ENCODE measurements around the gene GCC1. TPM values are rescaled to one million over a fixed set of nuclear protein-coding genes. Genes with fewer than 3 reads are reported as not detected.

The GCC1 gene
- total and polyA plus RNA-seq, 12 donors, result 1.9 to 19.5 (median 16.4) TPM

DNA sequence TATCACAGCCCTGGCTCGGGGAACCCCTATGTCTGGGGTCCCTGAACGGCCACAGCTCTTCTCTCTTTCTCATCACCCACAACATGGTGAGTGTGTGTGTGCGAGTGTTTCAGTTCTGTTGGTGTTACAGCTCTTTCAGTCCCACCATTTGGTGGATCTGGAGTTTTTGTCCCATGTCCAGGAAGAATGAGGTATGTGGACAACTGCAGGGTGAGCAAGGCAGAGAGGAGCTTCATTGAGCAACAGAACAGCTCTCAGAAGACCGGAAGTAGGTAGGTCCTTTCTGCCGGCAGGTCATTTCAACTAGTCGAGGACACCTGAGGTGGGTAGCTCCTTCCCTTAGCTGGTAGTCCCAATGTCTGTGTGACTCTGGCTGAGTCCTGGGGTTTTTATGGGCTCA, 23.1 kb upstream of the GCC1 start:
- Histone ChIP-seq H3K36me3 (replicated peaks in 1 of 2) (no peaks in the 10 kb centered on the region), H3K4me1 (replicated peaks in 1 of 2) (no peaks in the 10 kb centered on the region), H3K27ac (no peak overlapping the region), H3K27me3 (no peaks in the 10 kb centered on the region), H3K4me3 (no peak overlapping the region), H3K9me3 (replicated peaks in 1 of 3) (no peaks in the 10 kb centered on the region)
- TF ChIP-seq, protein P1, sequence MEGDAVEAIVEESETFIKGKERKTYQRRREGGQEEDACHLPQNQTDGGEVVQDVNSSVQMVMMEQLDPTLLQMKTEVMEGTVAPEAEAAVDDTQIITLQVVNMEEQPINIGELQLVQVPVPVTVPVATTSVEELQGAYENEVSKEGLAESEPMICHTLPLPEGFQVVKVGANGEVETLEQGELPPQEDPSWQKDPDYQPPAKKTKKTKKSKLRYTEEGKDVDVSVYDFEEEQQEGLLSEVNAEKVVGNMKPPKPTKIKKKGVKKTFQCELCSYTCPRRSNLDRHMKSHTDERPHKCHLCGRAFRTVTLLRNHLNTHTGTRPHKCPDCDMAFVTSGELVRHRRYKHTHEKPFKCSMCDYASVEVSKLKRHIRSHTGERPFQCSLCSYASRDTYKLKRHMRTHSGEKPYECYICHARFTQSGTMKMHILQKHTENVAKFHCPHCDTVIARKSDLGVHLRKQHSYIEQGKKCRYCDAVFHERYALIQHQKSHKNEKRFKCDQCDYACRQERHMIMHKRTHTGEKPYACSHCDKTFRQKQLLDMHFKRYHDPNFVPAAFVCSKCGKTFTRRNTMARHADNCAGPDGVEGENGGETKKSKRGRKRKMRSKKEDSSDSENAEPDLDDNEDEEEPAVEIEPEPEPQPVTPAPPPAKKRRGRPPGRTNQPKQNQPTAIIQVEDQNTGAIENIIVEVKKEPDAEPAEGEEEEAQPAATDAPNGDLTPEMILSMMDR (IDR thresholded peaks at IDR 0.05), result no peak
- TF ChIP-seq POLR2A (IDR thresholded peaks at IDR 0.05), result no peak
- intact Hi-C loops (cut with DNase I), result no loop called here
- DNase-seq, result no peak
- 80 to 89% (median 85%) methylated on average over 5 to 6 of the region's 6 CpGs for WGBS, 4 donors

DNA sequence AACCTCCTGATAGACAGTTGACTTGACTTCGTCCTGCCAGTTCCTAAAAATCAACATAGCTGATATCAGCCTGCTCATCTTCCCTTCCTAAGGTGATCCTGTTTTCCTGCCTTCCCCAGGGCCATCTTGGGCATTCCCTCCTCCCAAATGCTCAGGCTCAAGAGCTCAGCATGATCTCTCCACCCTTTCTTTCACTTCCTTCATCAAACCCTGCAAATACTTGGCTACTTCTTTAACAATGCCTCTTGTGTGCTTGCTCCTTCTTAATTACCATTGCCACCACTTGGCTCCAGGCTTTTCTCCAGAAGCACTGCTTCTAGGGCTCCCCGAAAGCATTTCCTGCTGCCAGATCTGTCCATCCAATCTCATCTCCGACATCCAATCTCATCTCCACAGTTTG, 15.5 kb upstream of the GCC1 start:
- Histone ChIP-seq H3K27ac (no peak overlapping the region), H3K4me1 (replicated peaks in 1 of 2) (no peaks in the 10 kb centered on the region), H3K4me3 (no peak overlapping the region), H3K36me3 (replicated peaks in 1 of 2) (no peaks in the 10 kb centered on the region), H3K27me3 (no peaks in the 10 kb centered on the region), H3K9me3 (replicated peaks in 1 of 3) (no peaks in the 10 kb centered on the region)
- 66 to 81% (median 73%) methylated on average over 3 of the region's 3 CpGs for WGBS, 4 donors
- TF ChIP-seq, protein P1 (IDR thresholded peaks at IDR 0.05), result no peak
- TF ChIP-seq POLR2A (IDR thresholded peaks at IDR 0.05), result no peak
- DNase-seq, result no peak
- intact Hi-C loops (cut with DNase I), result no loop called here

DNA sequence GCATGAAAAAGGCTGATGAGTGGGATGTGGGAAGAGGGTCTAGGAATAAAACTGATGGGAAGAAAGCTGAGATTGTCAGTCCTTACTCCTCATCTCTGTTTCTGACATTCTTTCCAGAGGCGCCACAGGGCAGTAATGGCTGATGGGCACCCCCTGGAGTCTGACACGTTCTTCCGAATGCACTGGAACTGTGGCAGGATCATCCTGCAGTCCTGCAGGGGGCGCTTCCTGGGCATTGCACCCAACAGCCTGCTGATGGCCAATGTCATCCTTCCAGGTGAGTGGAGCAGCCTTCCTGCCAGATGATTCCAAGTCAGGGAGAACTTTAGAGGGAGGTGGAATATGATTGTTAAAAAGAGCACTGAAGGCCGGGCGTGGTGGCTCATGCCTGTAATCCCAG, 12.9 kb upstream of the GCC1 start:
- no peaks in the 10 kb centered on the region for H3K27me3 ChIP-seq
- no peaks in the 10 kb centered on the region for H3K9me3 ChIP-seq (replicated peaks in 1 of 3)
- TF ChIP-seq POLR2A (IDR thresholded peaks at IDR 0.05), result no peak
- TF ChIP-seq, protein P1 (IDR thresholded peaks at IDR 0.05), result peak in 2 of 6 experiments; percentile 14 to 20
- no peaks in the 10 kb centered on the region for H3K4me1 ChIP-seq (replicated peaks in 1 of 2)
- no peak for DNase-seq
- H3K36me3 ChIP-seq (replicated peaks in 1 of 2), result no peaks in the 10 kb centered on the region
- no peak overlapping the region for H3K27ac ChIP-seq
- 55 to 59% (median 56%) methylated on average over 6 of the region's 6 CpGs for WGBS, 4 donors
- intact Hi-C loops (cut with DNase I), result loop anchor here in 1 of 2 donors (10.0 kb wide), 1 partner anchor 46 kb away; no protein-coding TSS in a partner anchor
- no peak overlapping the region for H3K4me3 ChIP-seq

DNA sequence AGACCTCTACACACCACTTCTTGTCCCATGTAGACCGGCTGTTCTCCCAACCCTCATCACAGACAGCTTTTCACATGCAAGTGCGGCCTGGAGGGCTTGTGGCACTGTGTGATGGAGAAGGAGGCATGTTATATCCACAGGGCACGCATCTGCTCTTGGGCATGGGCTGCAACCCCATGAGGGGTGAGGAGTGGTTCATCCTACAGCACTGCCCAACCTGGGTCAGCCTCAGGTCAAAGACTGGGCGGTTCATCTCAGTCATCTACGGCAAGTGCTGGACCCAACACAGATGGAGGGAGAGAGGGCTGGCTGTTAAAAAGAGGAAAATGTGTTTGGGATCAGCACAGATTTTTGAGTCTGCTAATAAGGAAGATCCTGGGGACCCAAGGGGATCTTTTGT, 10.3 kb upstream of the GCC1 start:
- TF ChIP-seq POLR2A (IDR thresholded peaks at IDR 0.05), result no peak
- TF ChIP-seq, protein P1 (IDR thresholded peaks at IDR 0.05), result no peak
- Histone ChIP-seq H3K36me3 (replicated peaks in 1 of 2) (peaks cover 0 to 12% of the 10 kb centered on the region in 2 donors), H3K9me3 (replicated peaks in 1 of 3) (no peaks in the 10 kb centered on the region), H3K27ac (no peak overlapping the region), H3K4me1 (replicated peaks in 1 of 2) (no peaks in the 10 kb centered on the region), H3K4me3 (no peak overlapping the region), H3K27me3 (no peaks in the 10 kb centered on the region)
- DNase-seq, result no peak
- intact Hi-C loops (cut with DNase I), result loop anchor here in 1 of 2 donors (10.0 kb wide), 1 partner anchor 49 kb away; no protein-coding TSS in a partner anchor
- WGBS, 4 donors, result 87 to 94% (median 89%) methylated on average over 5 of the region's 5 CpGs

Data from adrenal gland (tissue), 12 donors.